Measurements from ENCODE around the gene NOS1AP. TPM values are rescaled to one million over a fixed set of nuclear protein-coding genes. Genes with fewer than 3 reads are reported as not detected.

Gene NOS1AP
- total RNA-seq, 2 donors from 2014 or later: 11.3 to 14.4 TPM

GRCh38 chr1:162128693-162129356, 59.3 kb downstream of the NOS1AP start:
- no peak for DNase-seq
- no peak for ATAC-seq
- intact Hi-C loops (cut with DNase I, micrococcal nuclease): no loop called here

- DNase-seq (no peak), ATAC-seq (no peak)
- intact Hi-C loops (cut with DNase I, micrococcal nuclease): no loop called here
Measured at GRCh38 chr1:162130308-162130707, 60.8 kb downstream of the NOS1AP start.

DNA sequence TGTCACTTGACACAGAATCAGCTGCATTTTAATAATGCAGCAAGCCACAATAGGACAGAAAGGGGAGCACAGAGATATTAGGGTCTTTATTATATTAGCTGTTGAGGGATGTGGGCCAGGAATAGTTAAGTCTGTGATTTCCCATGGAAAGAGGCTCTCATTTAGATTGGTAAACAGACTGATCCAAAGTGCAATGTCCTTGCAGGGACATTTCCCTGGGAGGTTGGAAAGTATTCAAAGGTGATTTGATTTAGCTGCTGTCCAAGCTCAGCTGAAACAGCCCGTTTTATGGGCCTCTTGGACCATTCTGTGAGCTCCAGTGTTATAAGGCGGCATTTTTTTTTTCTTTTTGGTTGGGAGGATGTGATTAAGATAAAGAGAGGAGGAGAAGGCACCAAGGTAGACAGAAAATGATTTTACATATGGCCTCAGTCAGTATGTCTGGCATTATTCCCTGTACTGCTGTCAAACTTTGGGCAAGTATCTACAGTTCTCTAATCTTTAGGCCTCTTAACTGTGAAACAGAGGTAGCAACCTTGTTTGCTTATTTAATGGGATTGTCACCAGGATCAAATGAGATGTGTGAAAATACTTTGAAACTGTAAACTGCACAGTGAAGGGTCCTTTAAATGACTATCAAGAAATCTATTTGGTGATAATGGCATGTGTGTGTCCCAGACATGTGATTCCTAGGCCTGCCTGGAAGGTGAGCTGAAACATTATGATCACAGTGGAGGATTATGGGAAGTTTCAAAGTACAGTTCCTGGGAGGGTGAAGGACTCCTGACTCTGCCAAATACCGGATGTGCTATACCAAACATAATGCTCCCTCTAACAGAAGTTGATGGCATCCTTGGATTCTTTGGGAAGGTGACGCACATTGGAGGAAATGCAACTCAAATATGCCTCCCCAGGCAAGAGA, 62.2 kb downstream of the NOS1AP start:
- intact Hi-C loops (cut with DNase I, micrococcal nuclease): no loop called here
- DNase-seq (peak; percentile 13 to 34), ATAC-seq (peak; percentile 92)

- ATAC-seq: no peak
- intact Hi-C loops (cut with DNase I, micrococcal nuclease): no loop called here
- DNase-seq: no peak
Measured at GRCh38 chr1:162133566-162133965, 64.1 kb downstream of the NOS1AP start.

GRCh38 chr1:162134646-162135045, 65.2 kb downstream of the NOS1AP start:
- intact Hi-C loops (cut with DNase I, micrococcal nuclease): no loop called here
- no peak for ATAC-seq
- no peak for DNase-seq

- no peak for ATAC-seq
- no peak for DNase-seq
- intact Hi-C loops (cut with DNase I, micrococcal nuclease): no loop called here
Measured at GRCh38 chr1:162135271-162135775, 65.8 kb downstream of the NOS1AP start.

- no peak for ATAC-seq
- no peak for DNase-seq
- intact Hi-C loops (cut with DNase I, micrococcal nuclease): no loop called here
Measured at GRCh38 chr1:162136760-162137159, 67.3 kb downstream of the NOS1AP start.

DNA sequence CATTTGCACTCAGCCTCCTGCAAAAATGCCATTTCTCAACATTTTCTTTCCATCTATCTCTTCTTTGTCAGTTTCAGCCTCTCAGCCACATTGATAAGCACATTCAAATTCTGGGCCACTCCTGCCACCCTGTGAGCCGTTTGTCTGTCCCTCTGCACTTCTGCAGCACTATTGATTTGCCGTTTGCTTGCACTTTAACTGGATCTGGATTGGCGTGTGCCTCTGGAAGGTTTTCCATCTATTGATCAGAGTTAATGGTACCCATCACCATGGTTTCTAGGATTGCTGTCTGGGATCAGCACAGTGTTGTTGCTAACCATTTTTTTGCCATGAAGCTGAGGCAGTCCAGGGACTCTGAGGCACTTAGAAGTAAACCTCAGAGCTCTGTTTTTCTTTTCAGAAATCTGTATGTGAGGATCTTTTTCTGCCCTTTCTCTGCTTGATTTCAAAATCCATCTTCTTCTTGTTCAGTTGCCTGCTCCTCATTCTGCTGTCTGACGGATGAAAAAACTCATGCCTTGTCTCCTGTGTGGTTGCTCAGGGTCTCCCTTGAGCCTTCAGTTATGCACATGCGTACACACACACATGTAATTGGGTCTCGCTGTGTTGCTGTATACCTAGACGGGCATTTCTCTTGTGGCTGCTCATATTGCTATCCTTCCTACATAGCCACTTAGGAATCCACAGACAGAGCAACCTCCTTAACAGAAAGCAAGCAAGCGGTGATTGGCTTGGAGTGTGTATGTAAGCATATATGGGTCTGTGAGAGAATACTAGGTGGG, 67.9 kb downstream of the NOS1AP start:
- intact Hi-C loops (cut with DNase I, micrococcal nuclease): no loop called here
- ATAC-seq (no peak), DNase-seq (no peak)

GRCh38 chr1:162138112-162138511, 68.6 kb downstream of the NOS1AP start:
- ATAC-seq (no peak), DNase-seq (no peak)
- intact Hi-C loops (cut with DNase I, micrococcal nuclease): no loop called here

- DNase-seq (no peak), ATAC-seq (no peak)
- intact Hi-C loops (cut with DNase I, micrococcal nuclease): no loop called here
Measured at GRCh38 chr1:162138599-162139181, 69.2 kb downstream of the NOS1AP start.

DNA sequence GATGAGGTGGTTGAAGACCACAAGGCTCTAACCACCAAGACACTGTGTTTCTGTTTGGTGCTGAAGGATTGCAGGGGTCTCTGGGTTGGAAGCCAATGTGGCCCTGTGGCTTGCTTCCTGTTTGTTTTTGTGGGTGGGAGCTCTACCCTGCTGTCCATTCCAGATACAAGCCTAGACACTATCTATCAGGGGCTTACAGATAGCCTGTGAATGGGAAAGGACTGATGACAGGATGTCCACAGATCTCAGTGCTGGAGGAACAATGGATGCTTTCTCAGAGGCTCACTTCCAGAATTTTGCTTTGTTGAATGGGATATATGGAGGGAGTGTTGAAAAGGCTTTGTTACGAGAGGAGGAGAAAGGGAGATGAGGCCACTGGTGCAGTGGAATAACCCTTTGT, 69.7 kb downstream of the NOS1AP start:
- ATAC-seq: no peak
- DNase-seq: no peak
- intact Hi-C loops (cut with DNase I, micrococcal nuclease): no loop called here

DNA sequence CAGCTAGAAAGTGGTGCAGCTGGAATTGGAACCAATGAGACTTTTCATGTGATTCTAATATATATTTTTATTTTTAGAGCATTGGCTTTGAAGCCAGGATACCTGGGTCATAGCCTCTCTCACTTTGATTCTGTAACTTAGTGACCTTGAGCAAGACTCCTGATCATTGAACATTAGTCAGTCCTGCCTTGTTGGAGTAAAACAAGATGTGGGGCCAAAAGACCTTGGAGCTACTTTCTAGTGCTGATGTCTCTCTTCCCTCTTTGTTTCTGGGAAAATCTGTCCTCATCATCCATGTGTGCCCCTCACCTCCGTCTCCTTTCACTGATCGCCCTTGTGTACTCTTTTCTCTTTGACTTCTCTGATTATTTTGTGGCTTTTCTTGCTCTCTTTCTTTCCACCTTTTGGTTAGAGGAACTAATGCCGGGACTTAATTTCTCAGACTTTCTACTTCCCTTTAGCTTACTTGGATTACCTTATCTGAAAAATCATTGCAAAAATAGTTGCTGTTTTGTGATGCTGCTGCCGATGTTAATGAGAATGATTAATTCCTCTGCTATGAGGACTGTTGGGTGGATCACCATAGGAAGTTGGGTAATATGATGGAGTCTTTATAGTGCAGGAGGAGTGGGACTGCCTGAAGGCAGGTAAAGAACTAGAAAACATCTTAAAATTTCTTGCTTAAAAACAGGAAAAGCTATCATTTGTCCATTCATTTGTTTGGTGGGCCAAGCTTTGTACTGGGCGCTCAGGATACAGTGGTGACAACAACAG, 72.0 kb downstream of the NOS1AP start:
- intact Hi-C loops (cut with DNase I, micrococcal nuclease): no loop called here

GRCh38 chr1:162142968-162143367, 73.5 kb downstream of the NOS1AP start:
- no peak for ATAC-seq
- no peak for DNase-seq
- intact Hi-C loops (cut with DNase I, micrococcal nuclease): no loop called here

More for the DNA sequence above, 72.0 kb downstream of the NOS1AP start:
- DNase-seq (no peak), ATAC-seq (no peak)

- intact Hi-C loops (cut with DNase I, micrococcal nuclease): no loop called here
- DNase-seq: no peak
- peak; percentile 78 for ATAC-seq
Measured at GRCh38 chr1:162144268-162144667, 74.8 kb downstream of the NOS1AP start.

DNA sequence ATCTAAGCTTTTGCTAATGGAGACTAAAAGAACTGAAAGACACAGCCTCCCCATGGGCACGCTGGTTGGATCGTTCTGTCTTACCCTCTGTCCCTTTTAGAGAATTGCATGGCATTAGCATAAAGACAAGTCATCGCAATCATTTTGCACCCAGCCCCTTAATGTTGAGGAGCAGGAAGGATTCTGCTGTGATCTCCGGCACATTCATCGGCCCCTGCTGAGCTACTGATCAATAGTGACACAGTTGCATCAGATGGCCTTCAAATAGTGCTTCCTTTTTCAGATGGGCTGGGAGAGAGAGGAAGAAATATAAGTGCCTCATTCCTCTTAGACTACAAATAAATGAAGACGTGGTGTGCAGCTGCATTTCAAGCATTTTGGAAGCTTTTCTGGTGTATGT, 75.4 kb downstream of the NOS1AP start:
- intact Hi-C loops (cut with DNase I, micrococcal nuclease): no loop called here
- no peak for DNase-seq
- no peak for ATAC-seq

GRCh38 chr1:162145280-162145965, 75.9 kb downstream of the NOS1AP start:
- ATAC-seq: no peak
- no peak for DNase-seq
- intact Hi-C loops (cut with DNase I, micrococcal nuclease): no loop called here

DNA sequence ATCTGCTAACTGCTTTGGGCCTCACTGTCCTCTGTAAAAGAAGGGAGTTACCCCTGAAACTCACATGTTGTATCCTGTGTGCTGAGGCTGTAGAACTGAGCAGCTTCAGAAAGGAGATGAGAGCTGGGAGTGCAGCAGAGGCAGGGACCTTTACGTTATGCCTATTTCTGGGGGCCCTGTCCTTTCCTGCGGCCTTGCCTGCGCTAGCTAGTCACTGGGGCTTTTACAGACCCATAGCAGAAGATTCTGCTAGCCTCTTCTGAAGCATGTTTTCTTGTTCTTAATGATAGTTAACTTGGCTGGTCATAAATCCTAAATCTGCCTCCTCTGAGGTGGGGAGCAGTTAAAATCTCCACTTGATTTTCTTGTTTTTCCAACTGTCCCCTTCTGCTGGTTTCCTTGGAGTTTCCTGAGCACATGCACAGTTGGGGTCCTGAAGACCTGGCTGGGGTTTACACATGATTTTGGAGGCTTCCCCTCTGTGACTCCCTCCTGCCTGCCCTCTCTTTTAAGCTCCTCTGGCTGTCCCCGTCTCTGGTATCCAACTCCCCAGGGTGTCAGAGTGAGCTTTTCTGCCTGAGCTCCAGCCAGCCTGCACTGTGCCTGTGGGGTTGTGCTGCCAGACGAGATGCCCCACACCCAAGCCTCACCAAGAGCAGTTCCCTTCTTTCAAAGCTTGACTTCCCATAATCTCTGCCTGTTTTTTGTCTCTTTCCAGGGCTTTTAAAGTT, 76.6 kb downstream of the NOS1AP start:
- ATAC-seq: no peak
- DNase-seq: no peak
- intact Hi-C loops (cut with DNase I, micrococcal nuclease): no loop called here

All from left colon (tissue), 2 donors.